ENCODE measurements around the gene CALN1.

GRCh38 chr7:72127136-72127535, 285.0 kb downstream of the CALN1 start:
- TF ChIP-seq EZH2 (IDR thresholded peaks at IDR 0.05; ENCODE audit: borderline replicate concordance, insufficient read depth, low read length, poor library complexity, severe bottlenecking), result no peak
- TF ChIP-seq, protein P1, sequence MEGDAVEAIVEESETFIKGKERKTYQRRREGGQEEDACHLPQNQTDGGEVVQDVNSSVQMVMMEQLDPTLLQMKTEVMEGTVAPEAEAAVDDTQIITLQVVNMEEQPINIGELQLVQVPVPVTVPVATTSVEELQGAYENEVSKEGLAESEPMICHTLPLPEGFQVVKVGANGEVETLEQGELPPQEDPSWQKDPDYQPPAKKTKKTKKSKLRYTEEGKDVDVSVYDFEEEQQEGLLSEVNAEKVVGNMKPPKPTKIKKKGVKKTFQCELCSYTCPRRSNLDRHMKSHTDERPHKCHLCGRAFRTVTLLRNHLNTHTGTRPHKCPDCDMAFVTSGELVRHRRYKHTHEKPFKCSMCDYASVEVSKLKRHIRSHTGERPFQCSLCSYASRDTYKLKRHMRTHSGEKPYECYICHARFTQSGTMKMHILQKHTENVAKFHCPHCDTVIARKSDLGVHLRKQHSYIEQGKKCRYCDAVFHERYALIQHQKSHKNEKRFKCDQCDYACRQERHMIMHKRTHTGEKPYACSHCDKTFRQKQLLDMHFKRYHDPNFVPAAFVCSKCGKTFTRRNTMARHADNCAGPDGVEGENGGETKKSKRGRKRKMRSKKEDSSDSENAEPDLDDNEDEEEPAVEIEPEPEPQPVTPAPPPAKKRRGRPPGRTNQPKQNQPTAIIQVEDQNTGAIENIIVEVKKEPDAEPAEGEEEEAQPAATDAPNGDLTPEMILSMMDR (IDR thresholded peaks at IDR 0.05; ENCODE audit: poor library complexity, severe bottlenecking), result no peak
- no peak for TF ChIP-seq RAD21 (conservative IDR thresholded peaks at IDR 0.05)
- no peak for TF ChIP-seq POLR2AphosphoS5 (IDR thresholded peaks at IDR 0.05)

All from neural cell (in vitro differentiated cells).